ENCODE results near the gene AGAP2.

AGAP2 gene

GRCh38 chr12:57767876-57768275 lies 29.3 kb upstream of the AGAP2 start:
- DNase-seq (ENCODE audit: low read depth in 1 of 2, low spot score in 1 of 2): no peak

GRCh38 chr12:57767305-57767698 lies 28.8 kb upstream of the AGAP2 start:
- DNase-seq (ENCODE audit: low read depth in 1 of 2, low spot score in 1 of 2): no peak

- DNase-seq (ENCODE audit: low read depth in 1 of 2, low spot score in 1 of 2): no peak
Measured at GRCh38 chr12:57766464-57767304, 28.1 kb upstream of the AGAP2 start, which contains the start of gene CYP27B1. CYP27B1 (minus strand) TSS chr12:57767078; CDS start chr12:57767041, 37 bp downstream.

GRCh38 chr12:57765698-57766463 lies 27.3 kb upstream of the AGAP2 start:
- DNase-seq (ENCODE audit: low read depth in 1 of 2, low spot score in 1 of 2): no peak

GRCh38 chr12:57765003-57765697 lies 26.6 kb upstream of the AGAP2 start:
- DNase-seq (ENCODE audit: low read depth in 1 of 2, low spot score in 1 of 2): peak in 1 of 2 donors; percentile 35

- no peak for DNase-seq (ENCODE audit: low read depth in 1 of 2, low spot score in 1 of 2)
Measured at GRCh38 chr12:57764662-57765002, 26.1 kb upstream of the AGAP2 start.

- DNase-seq (ENCODE audit: low read depth in 1 of 2, low spot score in 1 of 2): no peak
Measured at GRCh38 chr12:57763881-57764661, 25.5 kb upstream of the AGAP2 start.

- DNase-seq (ENCODE audit: low read depth in 1 of 2, low spot score in 1 of 2): no peak
Measured at GRCh38 chr12:57762463-57762862, 23.9 kb upstream of the AGAP2 start.

GRCh38 chr12:57761391-57761998 lies 23.0 kb upstream of the AGAP2 start:
- no peak for DNase-seq (ENCODE audit: low read depth in 1 of 2, low spot score in 1 of 2)

- DNase-seq (ENCODE audit: low read depth in 1 of 2, low spot score in 1 of 2): no peak
Measured at GRCh38 chr12:57760347-57760982, 21.9 kb upstream of the AGAP2 start.

- DNase-seq (ENCODE audit: low read depth in 1 of 2, low spot score in 1 of 2): no peak
Measured at GRCh38 chr12:57759360-57759980, 20.9 kb upstream of the AGAP2 start.

- no peak for DNase-seq (ENCODE audit: low read depth in 1 of 2, low spot score in 1 of 2)
Measured at GRCh38 chr12:57758552-57759359, 20.2 kb upstream of the AGAP2 start.

- no peak for DNase-seq (ENCODE audit: low read depth in 1 of 2, low spot score in 1 of 2)
Measured at GRCh38 chr12:57757771-57758170, 19.2 kb upstream of the AGAP2 start.

- DNase-seq (ENCODE audit: low read depth in 1 of 2, low spot score in 1 of 2): peak; percentile 49 to 59
Measured at GRCh38 chr12:57756406-57757341, 18.1 kb upstream of the AGAP2 start.

- DNase-seq (ENCODE audit: low read depth in 1 of 2, low spot score in 1 of 2): no peak
Measured at GRCh38 chr12:57755454-57756372, 17.2 kb upstream of the AGAP2 start.

- DNase-seq (ENCODE audit: low read depth in 1 of 2, low spot score in 1 of 2): no peak
Measured at GRCh38 chr12:57755194-57755453, 16.6 kb upstream of the AGAP2 start.
